Activated CD8-positive, alpha-beta memory T cell treated with anti-CD3 and anti-CD28 coated beads, Interleukin-2, amount 50 U/mL, for 48 hours (primary cell): ENCODE data around the gene USP34.
"Not testable (repeated sequence)": the region's sequence is repeated elsewhere in the genome, so short reads cannot be mapped to it uniquely, and the experiment has no call there.

ENCODE experiments used
- DNase-seq: peaks from one replicate; pipeline ENCODE4 v3.0.0-alpha.2; 2020

USP34 gene

DNA sequence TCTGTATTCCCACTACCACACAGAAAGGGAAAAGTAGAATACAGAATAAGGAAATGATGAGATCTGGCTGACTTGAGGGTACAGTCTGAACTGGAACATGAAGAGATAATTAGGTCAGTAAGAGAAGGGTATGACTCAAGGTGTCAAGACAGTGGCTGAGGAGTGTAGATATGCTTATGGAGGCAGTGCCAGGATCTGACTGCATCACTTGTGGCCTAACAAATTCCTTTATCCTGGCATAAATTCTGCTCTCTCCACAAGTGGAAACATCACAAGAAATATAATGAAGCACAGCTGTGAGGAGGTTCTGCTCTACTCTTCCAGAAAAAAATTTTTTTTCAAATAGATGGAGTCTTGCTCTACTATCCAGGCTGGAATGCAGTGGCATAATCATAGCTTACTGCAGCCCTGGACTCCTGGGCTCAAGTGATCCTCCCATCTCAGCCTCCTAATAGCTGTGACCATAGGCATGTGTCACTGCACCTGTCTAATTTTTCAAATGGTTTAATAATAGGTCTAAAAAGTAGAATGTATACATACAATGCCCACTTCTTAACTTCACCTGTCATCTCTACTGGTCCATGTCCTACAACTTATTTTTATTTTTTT lies 223.6 kb downstream of the USP34 start:
- DNase-seq = no peak

DNA sequence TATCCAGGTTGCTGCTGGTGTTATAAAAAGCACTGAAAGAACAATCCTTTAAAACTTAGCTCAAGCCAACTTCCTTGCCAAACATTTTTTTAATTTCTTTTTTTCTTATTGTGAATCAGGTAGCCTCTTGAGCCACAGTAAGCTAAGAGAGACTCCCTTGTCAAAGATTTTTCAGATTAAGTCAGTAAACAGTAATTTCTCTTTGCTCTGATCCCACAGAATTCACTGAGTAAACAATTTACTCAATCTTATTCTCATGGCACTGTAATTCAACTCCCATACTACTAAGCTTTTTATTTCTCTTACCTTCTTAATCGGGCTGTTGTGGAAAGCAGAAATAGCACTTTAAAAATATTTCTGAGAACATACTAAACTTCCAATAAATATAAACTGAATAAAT lies 226.2 kb downstream of the USP34 start:
- no peak for DNase-seq

DNA sequence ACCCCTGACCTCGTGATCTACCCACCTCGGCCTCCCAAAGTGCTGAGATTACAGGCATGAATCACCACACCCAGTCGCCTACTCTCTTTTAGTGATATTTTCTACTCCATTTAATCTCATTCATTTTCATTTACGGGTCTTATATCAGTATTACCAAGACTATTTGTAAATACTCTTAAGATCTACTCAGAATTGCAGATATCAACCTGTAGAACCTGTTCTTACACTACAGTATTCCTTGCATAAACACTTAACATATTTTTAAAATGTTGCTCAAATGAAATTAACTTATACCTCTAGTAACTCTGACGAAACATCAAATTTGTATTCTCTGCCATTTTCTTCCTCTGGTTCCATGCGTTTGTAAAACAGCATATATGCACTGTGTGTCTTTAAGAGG lies 229.6 kb downstream of the USP34 start:
- no peak for DNase-seq

DNA sequence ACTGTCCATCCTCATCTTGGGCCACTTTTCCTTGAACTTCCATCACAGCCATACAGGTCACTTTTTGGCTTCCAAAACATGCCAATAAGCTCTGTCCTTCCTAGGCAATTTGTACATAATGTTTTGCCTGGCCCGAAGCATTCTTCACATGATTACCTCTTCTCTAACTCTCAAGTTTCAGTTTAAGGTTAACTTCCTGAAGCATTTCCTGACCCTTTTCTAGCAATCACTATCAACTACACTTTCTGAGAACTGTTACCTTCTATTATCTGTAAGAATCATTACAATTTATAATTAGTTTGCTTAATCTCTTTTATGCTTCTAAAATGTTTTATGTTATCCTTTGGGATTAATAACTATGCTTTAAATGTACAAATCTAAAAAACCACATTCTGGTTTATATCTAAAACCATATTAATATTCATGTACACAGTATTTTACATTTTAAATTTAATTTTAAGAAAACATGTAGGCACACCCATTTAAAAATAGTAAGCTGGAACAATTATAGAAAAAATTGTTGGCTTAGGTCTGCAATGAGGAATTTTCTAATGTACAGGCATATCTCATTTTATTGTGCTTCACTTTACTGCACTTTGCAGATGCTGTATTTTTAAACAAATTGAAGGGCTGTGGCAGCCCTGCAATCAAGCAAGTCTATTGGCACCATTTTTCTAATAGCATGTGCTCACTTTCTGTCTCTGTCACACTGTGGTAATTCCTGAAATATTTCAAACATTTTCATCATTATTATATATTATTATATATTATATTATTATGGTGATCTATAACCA lies 232.5 kb downstream of the USP34 start:
- no peak for DNase-seq

DNA sequence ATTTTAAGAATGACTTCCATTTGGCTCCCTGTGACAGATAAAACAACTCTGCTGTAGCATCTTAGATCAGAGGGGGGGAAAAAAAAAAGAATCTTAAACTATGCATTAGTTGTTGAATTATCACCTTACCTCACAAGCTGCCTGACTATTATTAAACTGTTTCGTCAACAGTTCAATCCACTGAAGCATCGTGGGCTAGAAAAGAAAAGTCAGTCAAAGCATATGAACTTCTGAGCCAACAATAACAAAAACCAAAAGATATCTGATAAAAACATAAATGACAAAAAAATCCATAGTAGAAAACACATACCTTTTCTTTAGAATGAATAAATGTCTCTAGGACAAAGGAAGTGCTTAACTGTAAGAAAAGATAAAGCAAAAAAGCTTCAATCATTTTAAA lies 235.2 kb downstream of the USP34 start:
- DNase-seq = no peak

DNA sequence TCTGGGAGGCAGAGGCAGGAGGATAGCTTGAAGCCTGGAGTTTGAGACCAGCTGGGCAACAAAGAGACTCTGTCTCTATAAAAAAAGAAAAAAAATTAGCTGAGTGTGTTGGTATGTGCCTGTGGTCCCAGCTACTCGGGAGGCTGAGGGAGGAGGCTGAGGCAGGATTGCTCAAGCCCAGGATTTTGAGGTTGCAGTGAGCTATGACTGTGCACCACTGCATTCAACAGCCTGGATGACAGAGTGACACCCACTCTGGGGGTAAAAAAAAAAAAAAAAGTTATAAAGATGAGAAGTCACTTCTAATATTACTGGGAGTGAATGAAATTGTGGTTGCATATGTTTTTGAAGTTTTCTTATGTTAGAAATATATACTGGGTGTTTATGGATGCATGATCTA lies 237.3 kb downstream of the USP34 start:
- no peak for DNase-seq

DNA sequence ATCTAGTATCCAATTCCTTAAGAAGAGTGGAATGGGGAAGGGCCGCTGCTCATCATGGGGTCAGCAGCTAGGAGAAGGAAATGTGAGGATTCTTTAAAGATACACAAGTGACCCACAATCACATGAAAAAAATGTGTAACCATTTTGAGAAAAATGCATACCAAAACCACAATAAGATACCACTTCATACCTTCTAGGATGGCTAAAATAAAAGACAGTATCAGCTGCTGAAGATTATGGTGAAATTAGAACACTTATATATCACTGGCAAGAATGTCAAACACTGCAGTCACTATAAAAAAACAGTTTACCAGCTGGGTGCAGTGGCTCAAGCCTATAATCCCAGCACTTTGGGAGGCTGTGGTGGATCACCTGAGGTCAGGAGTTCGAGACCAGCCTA lies 241.0 kb downstream of the USP34 start:
- no peak for DNase-seq

DNA sequence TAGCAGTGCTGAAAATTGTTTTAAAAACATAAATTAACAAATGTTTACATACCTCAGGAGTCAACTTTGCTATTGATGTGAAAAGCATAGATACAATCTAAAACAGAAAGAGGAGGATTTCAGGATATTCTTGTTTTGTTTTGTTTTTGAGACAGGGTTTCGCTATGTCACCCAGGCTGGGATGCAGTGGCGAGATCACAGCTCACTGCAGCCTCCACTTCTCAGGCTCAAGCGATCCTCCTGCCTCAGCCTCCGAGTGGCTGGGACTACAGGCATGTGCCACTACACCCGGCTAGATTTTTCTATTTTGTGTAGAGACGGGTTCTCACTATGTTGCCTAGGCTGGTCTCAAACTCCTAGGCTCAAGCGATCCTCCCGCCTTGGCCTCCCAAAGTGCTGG lies 248.3 kb downstream of the USP34 start:
- no peak for DNase-seq

DNA sequence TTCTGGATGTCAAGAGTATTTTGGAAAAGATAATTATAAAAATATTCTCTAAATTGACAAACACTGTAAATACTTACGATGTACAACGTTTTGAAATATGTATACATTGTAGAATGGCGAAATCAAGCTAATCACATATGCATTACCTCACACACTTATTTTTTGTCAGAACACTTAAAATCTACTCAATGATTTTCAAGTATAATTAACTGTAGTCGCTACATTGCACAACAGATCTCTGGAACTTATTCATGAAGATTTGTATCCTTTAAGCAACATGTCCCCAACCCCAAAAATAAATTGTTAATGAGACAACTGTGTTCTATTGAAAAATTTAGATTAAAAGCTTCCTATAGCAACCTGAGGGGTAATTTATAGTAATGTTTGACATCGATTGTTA lies 249.1 kb downstream of the USP34 start:
- DNase-seq = no peak

DNA sequence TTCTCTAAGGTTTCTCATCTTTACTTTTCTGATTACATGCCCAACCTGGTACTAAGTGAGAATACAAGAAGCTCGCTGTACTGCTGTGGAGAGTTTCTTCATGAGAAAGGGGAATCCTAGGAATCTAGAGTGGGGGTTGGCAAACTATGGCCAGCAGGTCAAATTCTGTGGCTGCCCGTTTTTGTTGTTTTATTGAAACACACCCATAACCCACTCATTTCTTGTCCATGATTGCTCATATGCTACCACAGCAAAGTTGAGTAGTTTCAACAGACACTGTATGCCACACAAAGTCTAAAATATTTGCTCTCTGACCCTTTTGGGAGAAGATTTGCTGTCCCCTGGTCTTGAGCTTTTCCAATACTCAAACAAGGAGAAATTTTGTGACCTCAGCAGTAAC lies 250.1 kb downstream of the USP34 start:
- no peak for DNase-seq

DNA sequence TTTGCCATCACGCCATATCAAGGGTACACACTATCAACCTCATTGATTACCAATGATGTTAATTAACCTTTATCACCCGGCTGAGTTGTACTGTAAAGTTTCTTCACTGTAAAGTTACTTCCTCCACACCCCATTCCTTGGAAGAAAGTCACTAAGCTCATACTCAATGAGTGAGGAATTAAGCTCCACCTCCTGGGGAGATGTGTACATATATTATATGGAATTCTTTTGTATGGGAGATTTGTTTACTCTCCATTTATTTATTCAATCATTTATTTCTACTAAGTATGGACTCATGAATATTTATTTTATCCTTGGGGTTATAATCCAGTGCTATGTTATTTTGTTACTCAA lies 252.1 kb downstream of the USP34 start:
- no peak for DNase-seq

DNA sequence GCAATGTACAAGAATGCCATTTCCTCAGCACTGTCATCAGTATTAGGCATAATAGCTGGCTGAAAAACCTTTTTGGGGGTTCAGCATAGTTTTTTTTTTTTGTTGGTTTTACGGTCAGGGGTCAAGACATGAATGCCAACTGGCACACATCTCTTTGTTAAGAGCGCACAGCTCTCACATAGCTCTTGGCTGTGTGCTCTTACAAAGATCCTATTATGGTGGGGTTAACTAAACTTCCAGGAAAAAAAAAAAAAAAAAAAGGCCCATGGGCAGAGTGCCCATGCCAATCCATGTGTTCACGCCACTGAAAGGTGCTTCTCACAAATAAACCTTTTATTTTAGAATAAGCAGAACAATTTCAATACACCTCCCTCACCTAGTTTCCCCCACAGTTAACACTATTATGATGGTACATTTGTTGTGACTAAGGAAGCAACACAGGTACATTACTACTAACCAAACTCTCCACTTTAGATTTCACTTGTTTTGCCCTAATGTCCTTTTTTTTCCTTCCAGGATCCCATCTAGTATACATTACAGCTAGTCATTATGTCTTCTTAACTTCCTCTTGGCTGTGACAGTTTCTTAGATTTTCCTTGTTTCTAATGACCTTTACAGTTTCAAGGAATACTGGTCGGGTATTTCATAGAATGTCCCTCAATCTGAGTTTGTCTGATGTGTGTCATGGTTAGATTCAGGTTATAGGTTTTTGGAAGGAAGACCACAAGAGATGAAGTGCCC lies 252.6 kb downstream of the USP34 start:
- no peak for DNase-seq

DNA sequence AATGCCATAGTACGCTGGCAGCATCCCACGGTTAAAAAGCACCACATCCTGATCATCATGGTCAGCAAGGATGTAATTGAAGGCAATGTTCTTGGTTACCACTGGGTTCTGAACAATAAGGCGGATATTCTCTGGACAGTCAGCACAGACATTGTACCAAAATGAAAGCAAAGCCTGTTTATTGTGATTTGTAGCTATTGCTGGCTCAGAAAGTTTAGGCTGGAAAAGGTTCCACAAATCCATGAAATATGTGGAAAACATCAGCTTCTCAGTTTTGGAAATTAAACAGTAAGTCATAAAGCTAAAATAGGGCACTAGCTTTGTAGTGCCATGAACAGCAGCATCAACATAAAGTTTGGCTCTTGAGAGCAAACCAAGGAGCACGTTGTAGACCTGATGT lies 256.7 kb downstream of the USP34 start:
- no peak for DNase-seq

DNA sequence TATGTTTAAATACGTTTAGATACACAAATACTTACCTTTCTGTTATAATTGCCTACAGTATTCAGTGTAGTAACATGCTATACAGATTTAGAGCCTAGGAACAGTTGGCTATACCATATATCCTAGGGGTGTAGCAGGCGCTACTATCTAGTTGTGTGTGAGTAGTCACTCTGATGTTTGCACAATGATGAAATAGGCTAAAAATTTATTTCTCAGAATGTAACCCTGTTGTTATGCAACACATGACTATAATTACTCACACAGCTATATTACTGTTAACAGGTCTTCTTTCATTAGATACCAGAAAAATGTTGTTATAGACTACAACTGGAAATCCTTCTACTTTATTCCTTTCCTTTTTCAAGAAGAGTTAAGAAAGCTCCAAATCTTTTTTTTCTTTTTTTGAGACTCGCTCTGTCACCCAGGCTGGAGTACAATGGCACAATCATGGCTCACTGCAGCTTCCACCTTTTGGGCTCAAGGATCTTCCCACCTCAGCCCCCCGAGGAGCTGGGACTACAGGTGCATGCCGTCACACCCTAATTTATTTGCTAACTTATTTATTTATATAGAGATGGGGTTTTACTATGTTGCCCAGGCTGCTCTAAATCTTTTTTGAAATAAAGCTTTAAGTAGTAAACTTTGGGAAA lies 260.4 kb downstream of the USP34 start:
- DNase-seq = no peak

DNA sequence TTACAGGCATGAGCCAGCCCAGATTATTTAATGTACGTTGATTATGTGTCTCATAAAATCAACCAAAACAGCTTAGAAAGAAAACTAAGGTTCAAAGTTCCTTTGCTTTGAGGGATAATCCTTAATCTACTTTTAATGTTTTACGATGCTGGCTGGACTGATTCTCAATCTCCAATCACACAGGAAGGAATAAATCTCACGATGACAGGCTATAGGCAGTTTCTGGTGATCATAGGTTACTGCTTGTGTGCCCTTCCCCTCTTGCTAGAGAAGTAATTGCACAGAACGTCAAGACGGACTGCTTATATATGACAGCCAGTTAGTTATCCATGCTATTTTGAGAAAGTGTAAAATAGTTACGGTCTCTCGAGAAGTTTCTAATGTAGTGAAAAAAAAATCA lies 265.8 kb downstream of the USP34 start:
- DNase-seq = no peak

DNA sequence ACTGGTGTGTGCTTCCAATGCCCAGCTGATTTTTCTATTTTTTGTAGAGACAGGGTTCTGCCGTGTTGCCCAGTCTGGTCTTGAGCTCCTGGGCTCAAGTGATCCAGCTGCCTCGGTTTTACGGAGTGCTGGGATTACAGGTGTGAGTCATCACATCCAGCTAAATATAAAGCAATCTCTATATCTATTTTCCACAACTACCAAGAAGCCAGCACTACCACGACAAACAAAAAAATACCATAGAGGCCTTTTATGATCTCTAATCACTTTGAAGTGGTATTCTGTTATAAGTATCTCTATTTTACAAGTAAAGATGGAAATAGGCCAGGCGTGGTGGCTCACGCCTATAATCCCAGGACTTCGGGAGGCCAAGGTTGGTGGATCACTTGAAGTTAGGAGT lies 274.2 kb downstream of the USP34 start:
- no peak for DNase-seq

DNA sequence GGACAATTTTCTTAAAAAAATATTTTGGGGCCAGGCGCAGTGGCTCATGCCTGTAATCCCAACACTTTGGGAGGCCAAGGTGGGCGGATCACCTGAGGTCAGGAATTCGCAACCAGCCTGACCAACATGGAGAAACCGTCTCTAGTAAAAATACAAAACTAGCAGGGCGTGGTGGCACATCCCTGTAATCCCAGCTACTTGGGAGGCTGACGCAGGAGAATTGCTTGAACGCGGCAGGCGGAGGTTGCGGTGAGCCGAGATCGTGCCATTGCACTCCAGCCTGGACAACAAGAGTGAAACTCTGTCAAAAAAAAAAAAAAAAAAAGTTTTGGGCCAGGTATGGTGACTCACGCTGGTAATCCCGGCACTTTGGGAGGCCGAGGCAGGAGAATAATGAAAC lies 276.2 kb downstream of the USP34 start:
- not testable (repeated sequence) for DNase-seq

DNA sequence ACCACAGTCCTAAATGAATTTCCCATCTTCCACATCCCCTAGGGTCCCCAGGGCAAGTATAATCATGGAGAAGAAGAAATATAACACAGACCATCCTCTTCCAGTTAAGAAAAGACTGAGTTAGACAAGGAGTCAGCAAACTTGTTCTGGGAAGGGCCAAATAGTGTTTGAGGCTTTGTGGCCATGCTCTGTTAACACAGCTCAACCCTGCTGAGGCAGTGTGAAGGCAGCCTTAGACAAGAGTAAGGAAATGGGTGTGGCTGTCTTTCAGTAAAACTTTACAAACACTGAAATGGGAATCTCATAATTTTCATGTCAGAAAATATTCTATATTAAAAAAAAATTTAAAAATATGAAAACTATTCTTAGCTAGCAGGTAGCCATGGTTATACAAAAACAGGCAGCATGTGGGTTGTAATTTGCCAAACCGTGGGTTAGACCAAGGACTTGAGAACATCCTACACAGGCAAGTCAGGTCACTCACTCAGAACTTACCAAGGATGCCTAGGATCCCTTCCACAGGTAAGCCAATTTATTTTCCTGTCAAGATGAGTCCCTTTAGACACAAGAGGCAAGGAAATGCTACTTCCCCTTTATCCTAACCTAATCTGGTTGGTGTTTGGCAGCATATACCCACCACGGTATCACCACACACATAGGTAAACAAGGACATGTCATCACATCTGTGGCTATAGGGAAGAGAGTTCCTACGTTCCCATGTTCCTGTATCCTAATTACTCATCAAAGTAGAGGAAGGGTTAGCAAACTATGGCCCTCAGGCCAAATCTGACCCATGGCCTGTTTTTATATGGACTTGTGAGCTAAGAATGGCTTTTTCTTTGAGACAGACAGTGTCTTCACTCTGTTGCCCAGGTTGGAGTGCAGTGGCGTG lies 277.0 kb downstream of the USP34 start:
- no peak for DNase-seq

DNA sequence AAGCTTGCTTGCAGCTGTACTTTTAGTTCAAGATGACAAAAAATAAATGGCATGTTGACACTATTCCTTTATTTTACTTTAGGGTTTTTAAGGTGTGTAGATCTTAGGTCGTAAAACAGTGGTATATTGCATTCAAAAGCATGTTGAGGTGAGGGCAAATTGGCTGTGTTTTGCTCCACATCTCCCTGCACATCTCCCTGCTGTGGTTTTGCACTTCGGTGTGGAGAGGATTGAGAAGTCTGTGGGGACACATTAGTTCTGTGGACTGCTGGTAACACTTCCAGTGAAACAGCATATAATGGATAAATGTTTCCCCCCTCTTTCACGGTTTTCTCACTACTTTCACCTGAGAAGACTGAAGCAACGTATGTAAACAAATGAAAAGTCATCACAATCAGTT lies 283.8 kb downstream of the USP34 start:
- DNase-seq = no peak

DNA sequence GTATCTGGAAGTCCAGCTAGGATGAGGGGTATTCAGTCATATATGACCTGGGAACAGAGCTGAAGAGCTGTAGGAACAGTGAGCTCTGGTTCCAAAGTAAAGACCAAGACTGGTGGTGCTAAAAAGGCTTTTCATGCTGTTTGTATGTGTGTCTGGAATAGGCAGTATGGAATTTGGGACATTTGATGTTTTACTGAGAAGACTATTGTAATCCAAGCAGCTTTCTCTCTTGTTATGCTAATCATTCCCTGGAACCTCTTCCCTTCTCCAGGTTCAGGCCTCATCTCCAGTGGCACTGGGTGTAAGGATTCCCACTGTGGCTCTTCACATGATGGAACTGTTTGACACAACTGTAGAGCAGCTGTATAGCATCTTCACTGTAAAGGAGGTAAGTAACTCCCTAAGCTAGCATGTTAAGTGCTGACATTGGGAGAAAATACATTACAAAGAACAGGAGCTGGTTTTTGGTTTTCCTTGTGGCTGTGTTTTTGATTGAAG lies 285.6 kb downstream of the USP34 start:
- DNase-seq = no peak

DNA sequence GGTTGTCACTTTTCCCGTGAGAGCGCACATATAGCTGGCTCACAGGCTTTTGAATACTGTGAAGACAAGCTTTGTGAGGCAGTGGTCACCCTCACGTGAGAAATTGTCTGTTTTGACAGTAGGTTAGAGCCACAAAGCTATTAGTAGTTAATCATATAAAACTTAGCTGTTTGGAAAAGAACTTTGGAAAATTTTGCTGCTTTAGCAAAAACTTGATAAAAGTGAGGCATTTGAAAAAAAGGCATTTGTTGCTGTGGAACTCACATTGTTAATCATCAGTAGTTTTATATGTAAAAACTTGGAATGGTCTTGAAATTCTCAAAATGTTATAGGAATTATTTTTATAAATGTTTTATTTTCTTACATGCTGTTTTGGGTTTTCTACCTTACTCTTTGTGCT lies 286.6 kb downstream of the USP34 start:
- DNase-seq = no peak

DNA sequence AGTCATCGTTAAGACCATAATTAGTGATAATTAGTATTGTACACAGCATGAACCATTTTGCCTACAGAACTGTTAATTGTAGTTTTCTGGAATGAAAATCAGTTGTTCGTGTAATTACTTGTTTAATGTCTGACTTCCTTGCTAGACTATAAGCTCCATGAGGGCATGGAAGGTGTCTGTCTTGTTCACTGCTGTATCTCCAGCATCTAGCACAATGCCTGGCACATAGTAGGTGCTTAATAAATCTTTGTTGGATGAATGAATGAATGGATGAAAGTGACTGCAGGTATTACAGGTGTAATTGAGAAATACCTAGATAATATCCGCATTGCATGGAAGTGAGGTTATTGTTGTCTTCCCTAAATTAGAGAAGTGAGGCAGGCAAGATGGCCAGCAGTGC lies 287.1 kb downstream of the USP34 start:
- no peak for DNase-seq

DNA sequence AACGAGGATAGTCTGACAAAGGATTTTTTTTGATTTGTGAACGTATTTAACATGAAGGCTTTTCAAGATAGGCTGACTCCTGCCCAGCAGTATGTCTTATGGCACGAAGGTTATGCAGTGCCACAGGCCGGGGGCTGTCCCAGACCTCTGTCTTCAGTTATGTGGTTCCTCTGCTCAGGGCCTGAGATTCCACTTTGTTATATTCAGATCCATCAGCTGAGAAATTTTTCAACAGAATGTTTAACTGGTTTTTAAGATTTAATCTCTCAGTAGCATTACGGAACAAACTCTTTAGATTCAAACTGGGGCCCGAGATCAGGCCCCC lies 288.9 kb downstream of the USP34 start:
- no peak for DNase-seq
